NCI-H2196 treated with DMSO at 0.1 percent for 48 hours (cell line): ENCODE results near the gene AGMO.
A peak's percentile ranks its signal among the peaks of the same experiment; 100 is the strongest.

ENCODE experiments used
- DNase-seq: peaks from one replicate; lab custom pipeline; 2025; ENCODE audit not compliant: unreplicated experiment; lab: John Stamatoyannopoulos, UW

The AGMO gene

DNA sequence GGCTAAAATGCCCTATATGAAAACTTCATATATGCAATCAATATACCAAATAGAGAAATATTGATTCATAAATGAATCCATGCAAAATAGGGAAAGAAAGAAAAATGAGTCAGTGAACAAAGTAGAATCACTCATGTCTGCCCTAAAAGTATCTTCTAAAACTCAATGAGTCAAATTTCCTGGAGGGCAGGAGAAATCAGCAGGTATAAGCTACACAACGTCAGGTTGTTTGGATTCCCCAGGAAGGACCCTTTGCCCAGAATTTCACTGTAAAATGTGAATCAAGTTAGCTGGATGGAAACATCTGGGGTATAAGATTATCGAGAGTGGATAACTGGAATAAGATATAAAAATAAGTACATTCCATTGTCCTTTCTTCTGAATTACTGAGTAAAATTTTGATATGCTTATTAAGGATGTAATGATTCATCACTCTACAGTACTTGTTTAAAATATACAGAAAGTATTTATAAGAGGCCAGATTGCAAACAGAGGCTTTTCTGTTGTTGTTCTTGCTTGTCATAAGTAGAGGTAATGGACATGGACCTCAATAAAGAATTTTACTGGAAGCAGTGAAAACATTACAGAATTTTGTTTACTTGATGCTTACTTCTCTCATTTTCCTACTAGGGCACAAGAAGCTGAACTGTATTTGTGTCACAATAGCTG is 99.0 kb downstream of the AGMO start:
- DNase-seq: no peak

GRCh38 chr7:15461576-15461975 is 100.2 kb downstream of the AGMO start:
- no peak for DNase-seq

DNA sequence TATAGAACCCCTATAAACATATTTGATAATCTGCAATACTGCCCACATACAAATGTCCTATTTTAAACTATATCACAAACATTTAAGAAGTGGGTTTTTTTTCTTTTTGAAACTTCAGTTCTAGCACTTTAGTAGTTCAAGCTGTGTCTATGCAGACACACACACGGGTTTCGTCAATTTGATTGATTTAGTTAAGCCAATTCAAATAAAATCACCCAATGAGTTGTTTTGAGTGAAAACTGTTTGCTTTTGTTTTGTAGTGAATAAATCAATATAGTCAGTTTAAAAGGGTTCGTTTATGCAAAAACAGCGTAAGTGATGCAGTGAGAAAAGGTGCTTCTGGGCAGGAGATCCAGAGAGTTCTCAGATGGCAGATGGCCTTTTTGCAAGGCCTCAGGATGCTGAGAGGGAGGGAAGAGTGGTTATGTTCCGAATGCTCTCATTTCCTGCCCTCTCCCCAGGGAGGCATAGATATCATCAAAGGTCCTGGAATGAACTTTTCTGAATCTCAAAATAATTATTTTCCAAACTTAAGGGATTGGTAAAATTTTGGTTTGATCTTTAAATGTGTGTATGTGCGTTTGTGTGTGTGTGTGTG is 102.7 kb downstream of the AGMO start:
- no peak for DNase-seq

GRCh38 chr7:15457990-15458955 is 103.5 kb downstream of the AGMO start:
- DNase-seq: no peak

- no peak for DNase-seq
Measured at GRCh38 chr7:15452670-15453069, 109.1 kb downstream of the AGMO start.

- DNase-seq: no peak
Measured at GRCh38 chr7:15446722-15447121, 115.1 kb downstream of the AGMO start.

- no peak for DNase-seq
Measured at GRCh38 chr7:15446280-15446679, 115.5 kb downstream of the AGMO start.

- DNase-seq: no peak
Measured at GRCh38 chr7:15441915-15442314, 119.9 kb downstream of the AGMO start.

- no peak for DNase-seq
Measured at GRCh38 chr7:15440482-15440881, 121.3 kb downstream of the AGMO start.

DNA sequence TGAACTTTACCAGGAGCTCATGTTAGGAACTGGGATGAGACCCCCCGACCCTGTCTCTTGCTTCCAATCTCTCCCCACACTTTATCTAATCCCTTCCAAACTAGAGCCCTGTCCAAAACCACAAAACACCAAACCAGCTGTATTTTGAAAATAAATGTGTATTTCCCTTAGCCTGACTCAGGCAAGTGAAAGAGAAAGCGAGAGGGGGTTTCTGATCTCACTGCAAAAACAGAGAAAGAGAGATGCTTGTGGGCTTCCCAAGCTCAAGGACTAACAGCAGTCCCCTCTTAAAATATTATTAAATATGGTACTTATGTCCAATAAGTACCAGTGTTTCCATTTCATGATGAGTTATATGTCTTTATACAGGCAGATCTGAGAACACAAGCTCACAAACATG is 122.0 kb downstream of the AGMO start:
- no peak for DNase-seq

GRCh38 chr7:15433151-15433550 is 128.7 kb downstream of the AGMO start:
- DNase-seq: peak; percentile 59

- no peak for DNase-seq
Measured at GRCh38 chr7:15430911-15431310, 130.9 kb downstream of the AGMO start.

- no peak for DNase-seq
Measured at GRCh38 chr7:15430191-15430590, 131.6 kb downstream of the AGMO start.

GRCh38 chr7:15424468-15424867 is 137.3 kb downstream of the AGMO start:
- no peak for DNase-seq

GRCh38 chr7:15419596-15419995 is 142.2 kb downstream of the AGMO start:
- DNase-seq: no peak

DNA sequence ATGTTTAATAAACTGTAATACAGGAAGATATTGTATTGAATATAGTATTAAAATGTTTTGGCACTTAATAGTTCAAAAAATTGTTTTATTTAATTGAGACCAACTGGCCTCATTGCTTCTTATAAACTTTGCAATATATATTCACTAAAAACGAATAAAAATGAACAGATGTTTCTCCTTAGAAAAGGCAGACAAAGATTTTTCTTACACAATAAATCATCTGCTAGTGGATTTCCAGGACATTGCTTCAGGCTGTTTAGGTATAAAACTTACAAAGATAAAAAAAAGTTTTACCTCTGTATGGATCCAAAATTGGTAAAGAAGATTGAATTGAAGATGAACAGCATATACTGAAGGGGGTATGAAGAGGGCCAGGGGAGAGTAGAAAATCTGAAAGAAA is 143.6 kb downstream of the AGMO start:
- no peak for DNase-seq

GRCh38 chr7:15417341-15417988 is 144.3 kb downstream of the AGMO start:
- no peak for DNase-seq

GRCh38 chr7:15411019-15411418 is 150.8 kb downstream of the AGMO start:
- DNase-seq: no peak

DNA sequence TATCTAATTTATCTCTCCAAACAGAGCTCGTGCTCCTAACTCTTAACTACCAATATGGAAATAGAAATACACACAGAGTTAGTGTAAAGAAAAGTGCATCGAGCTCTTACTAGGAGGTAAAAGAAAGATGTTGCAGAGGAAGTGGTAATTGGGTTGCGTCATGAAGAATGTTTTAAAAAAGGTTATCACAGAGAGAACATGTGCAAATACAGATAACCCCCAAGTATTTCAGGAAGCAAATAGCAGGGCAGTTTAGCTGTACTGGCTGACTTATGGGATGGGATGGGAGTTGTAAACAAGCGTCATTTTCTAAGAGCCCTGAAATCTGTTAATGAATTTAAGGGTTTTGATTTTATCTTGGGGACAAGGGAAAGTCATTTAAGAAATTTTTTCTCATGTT is 153.9 kb downstream of the AGMO start:
- DNase-seq: no peak

DNA sequence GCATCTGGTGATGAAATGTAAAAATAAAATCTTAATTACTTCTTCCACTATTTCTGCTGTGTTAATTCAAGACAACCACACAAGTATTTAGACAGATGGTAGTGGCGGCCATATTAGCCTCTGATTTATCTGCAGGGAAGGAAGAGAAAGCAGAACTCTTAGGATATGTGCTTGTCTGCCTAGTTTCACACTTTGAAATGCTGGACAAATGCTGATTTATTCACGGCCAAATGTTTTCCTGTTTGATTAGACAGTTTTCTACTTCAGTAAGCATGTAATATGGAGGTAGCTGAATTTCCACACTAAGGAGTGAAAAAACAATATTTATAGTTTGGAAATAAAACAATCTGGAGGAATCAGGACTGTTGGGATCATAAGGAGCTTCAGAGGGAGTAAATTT is 158.1 kb downstream of the AGMO start:
- DNase-seq: no peak

DNA sequence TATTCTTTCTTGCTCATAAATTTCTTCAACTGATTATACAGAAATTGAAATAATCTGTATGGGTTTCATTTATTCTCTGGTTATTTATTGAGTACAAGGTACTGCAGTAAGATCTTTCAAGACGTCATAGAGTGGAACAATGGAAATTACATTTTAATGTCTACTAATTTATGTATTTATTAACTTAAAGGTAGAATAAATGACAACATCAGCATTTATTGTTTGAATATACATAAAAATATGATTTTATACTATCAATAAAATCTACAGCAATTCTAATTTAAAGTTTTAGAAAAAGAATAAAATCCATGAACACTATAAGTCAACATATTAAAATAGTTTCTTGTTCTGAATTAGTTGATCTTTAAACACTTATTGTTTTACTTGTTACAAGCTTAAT is 158.5 kb downstream of the AGMO start:
- DNase-seq: no peak
